ES-I3 (cell line): ENCODE results near the gene GET3.

Source experiments
- H3K36me3 ChIP-seq: 2 replicates; pipeline ENCODE4 v1.6.1; 2013; ENCODE audit warnings: mild to moderate bottlenecking, low read length, control low read depth, moderate library complexity; ENCODE audit not compliant: insufficient read depth
- H3K4me1 ChIP-seq: 2 replicates; pipeline ENCODE4 v1.6.1; 2013; ENCODE audit warnings: mild to moderate bottlenecking, control low read depth, low read length; ENCODE audit not compliant: insufficient read depth
- H3K9ac ChIP-seq: 2 replicates; pipeline ENCODE4 v1.6.1; 2013; ENCODE audit warnings: low read depth, mild to moderate bottlenecking, low read length, moderate library complexity
- H3K9me3 ChIP-seq: 2 replicates; pipeline ENCODE4 v1.6.1; 2013; ENCODE audit warnings: mild to moderate bottlenecking, low read length, moderate library complexity; ENCODE audit not compliant: control insufficient read depth, insufficient read depth

GET3 gene

GRCh38 chr19:12785431-12786031 is 48.2 kb downstream of the GET3 start:
- no peaks in the 10 kb centered on the region for H3K9me3 ChIP-seq
- H3K36me3 ChIP-seq: no peaks in the 10 kb centered on the region
- peaks cover 19% of the 10 kb centered on the region for H3K4me1 ChIP-seq
- no peak overlapping the region for H3K9ac ChIP-seq

- no peaks in the 10 kb centered on the region for H3K36me3 ChIP-seq
- H3K9me3 ChIP-seq: no peaks in the 10 kb centered on the region
- H3K9ac ChIP-seq: no peak overlapping the region
- peaks cover 19% of the 10 kb centered on the region for H3K4me1 ChIP-seq
Observed at GRCh38 chr19:12786141-12786870, 49.0 kb downstream of the GET3 start.

GRCh38 chr19:12786952-12787351 is 49.7 kb downstream of the GET3 start:
- H3K9ac ChIP-seq: no peak overlapping the region
- H3K4me1 ChIP-seq: peaks cover 19% of the 10 kb centered on the region
- no peaks in the 10 kb centered on the region for H3K9me3 ChIP-seq

GRCh38 chr19:12787458-12787857 is 50.2 kb downstream of the GET3 start:
- Histone ChIP-seq H3K4me1 (peaks cover 19% of the 10 kb centered on the region), H3K36me3 (no peaks in the 10 kb centered on the region), H3K9me3 (no peaks in the 10 kb centered on the region), H3K9ac (no peak overlapping the region)

More at GRCh38 chr19:12786952-12787351, 49.7 kb downstream of the GET3 start:
- no peaks in the 10 kb centered on the region for H3K36me3 ChIP-seq

- Histone ChIP-seq H3K9ac (0 out of 2 replicates have a peak overlapping the region, but pooled peaks have one; percentile 12), H3K4me1 (peaks cover 19% of the 10 kb centered on the region), H3K9me3 (no peaks in the 10 kb centered on the region), H3K36me3 (no peaks in the 10 kb centered on the region)
Observed at GRCh38 chr19:12788042-12788681, 50.9 kb downstream of the GET3 start.

- Histone ChIP-seq H3K4me1 (peaks cover 16% of the 10 kb centered on the region), H3K9me3 (no peaks in the 10 kb centered on the region), H3K36me3 (no peaks in the 10 kb centered on the region), H3K9ac (peak overlapping the region; percentile 67; the same call in 1 of the 2 replicates)
Observed at GRCh38 chr19:12788682-12789097, 51.4 kb downstream of the GET3 start.

- H3K9me3 ChIP-seq: no peaks in the 10 kb centered on the region
- H3K9ac ChIP-seq: peak overlapping the region; percentile 67; the same call in 1 of the 2 replicates
- no peaks in the 10 kb centered on the region for H3K36me3 ChIP-seq
- peaks cover 16% of the 10 kb centered on the region for H3K4me1 ChIP-seq
Observed at GRCh38 chr19:12789098-12789903, 52.0 kb downstream of the GET3 start.

- H3K9ac ChIP-seq: peak overlapping the region; percentile 67; the same call in 1 of the 2 replicates
- H3K36me3 ChIP-seq: no peaks in the 10 kb centered on the region
- H3K4me1 ChIP-seq: peaks cover 15% of the 10 kb centered on the region
- H3K9me3 ChIP-seq: no peaks in the 10 kb centered on the region
Observed at GRCh38 chr19:12789904-12790619, 52.8 kb downstream of the GET3 start.

- no peaks in the 10 kb centered on the region for H3K9me3 ChIP-seq
Observed at GRCh38 chr19:12790628-12791344, 53.5 kb downstream of the GET3 start.

GRCh38 chr19:12791345-12792050 is 54.2 kb downstream of the GET3 start, which contains the start of gene JUNB:
Gene JUNB (plus strand): TSS chr19:12791486. CDS start chr19:12791772, 286 bp downstream.
- Histone ChIP-seq H3K9me3 (no peaks in the 10 kb centered on the region), H3K4me1 (peaks cover 17% of the 10 kb centered on the region), H3K9ac (peak within 1 kb of the TSS; percentile 67), H3K36me3 (no peaks in the 10 kb centered on the region)

More at GRCh38 chr19:12790628-12791344, 53.5 kb downstream of the GET3 start:
- no peaks in the 10 kb centered on the region for H3K36me3 ChIP-seq
- H3K4me1 ChIP-seq: peaks cover 11% of the 10 kb centered on the region
- H3K9ac ChIP-seq: peak overlapping the region; percentile 67; the same call in 1 of the 2 replicates

- H3K9me3 ChIP-seq: no peaks in the 10 kb centered on the region
- no peaks in the 10 kb centered on the region for H3K36me3 ChIP-seq
- peaks cover 17% of the 10 kb centered on the region for H3K4me1 ChIP-seq
- H3K9ac ChIP-seq: peak overlapping the region; percentile 67
Observed at GRCh38 chr19:12792051-12792852, 55.0 kb downstream of the GET3 start.

- Histone ChIP-seq H3K36me3 (no peaks in the 10 kb centered on the region), H3K9me3 (no peaks in the 10 kb centered on the region), H3K4me1 (peaks cover 17% of the 10 kb centered on the region), H3K9ac (peak overlapping the region; percentile 67)
Observed at GRCh38 chr19:12792853-12793289, 55.6 kb downstream of the GET3 start.
